Liver (tissue), 9 donors: ENCODE data around the gene PCNX3. TPM values are rescaled to one million over a fixed set of nuclear protein-coding genes. Genes with fewer than 3 reads are reported as not detected.

ENCODE experiments used
- DNase-seq: peaks from one replicate; pipeline ENCODE4 v3.0.0-alpha.2; 2017; ENCODE audit warnings: low spot score
- H3K27ac ChIP-seq, 2 donors: one replicate each; pipeline ENCODE4 v1.7.0; 2013; ENCODE audit warnings: inconsistent platforms in 2 of 2, low read length in 2 of 2, control low read depth in 1 of 2, low read depth in 1 of 2, mild to moderate bottlenecking in 1 of 2
- H3K27me3 ChIP-seq, 4 donors: one replicate each; pipeline versions ENCODE4 v1.6.1 to v1.7.0; 2013; ENCODE audit warnings: low read length in 3 of 4, inconsistent platforms in 1 of 4, mild to moderate bottlenecking in 1 of 4, moderate library complexity in 1 of 4; ENCODE audit not compliant: control insufficient read depth in 4 of 4, insufficient read depth in 4 of 4
- H3K36me3 ChIP-seq, 4 donors: one replicate each; pipeline versions ENCODE4 v1.6.1 to v1.7.0; 2013; ENCODE audit warnings: low read length in 3 of 4, mild to moderate bottlenecking in 3 of 4, low read depth in 1 of 4, moderate library complexity in 1 of 4; ENCODE audit not compliant: control insufficient read depth in 4 of 4, insufficient read depth in 3 of 4
- H3K4me1 ChIP-seq, 4 donors: one replicate each; pipeline versions ENCODE4 v1.6.1 to v1.7.0; 2013; ENCODE audit warnings: low read length in 3 of 4, mild to moderate bottlenecking in 3 of 4, moderate library complexity in 1 of 4; ENCODE audit not compliant: control insufficient read depth in 4 of 4, insufficient read depth in 4 of 4
- H3K4me3 ChIP-seq, 3 donors: one replicate each; pipeline versions ENCODE4 v1.6.1 to v1.7.0; 2013; ENCODE audit warnings: low read length in 3 of 3, control low read depth in 1 of 3, low read depth in 1 of 3, mild to moderate bottlenecking in 1 of 3
- H3K9ac ChIP-seq, 2 donors: one replicate each; pipeline ENCODE4 v1.7.0; 2013; ENCODE audit warnings: low read length in 2 of 2, mild to moderate bottlenecking in 2 of 2, moderate library complexity in 2 of 2, control low read depth in 1 of 2, low read depth in 1 of 2
- H3K9me3 ChIP-seq, 4 donors: one replicate each; pipeline versions ENCODE4 v1.6.1 to v1.7.0; 2013; ENCODE audit warnings: low read length in 3 of 4; ENCODE audit not compliant: control insufficient read depth in 4 of 4
- CTCF ChIP-seq: fragments of 150-350 bp; IDR thresholded peaks from 2 replicates; pipeline ENCODE4 v1.5.1; 2017; ENCODE audit warnings: improper control_type of control experiment, low read depth, low read length; ENCODE audit not compliant: missing input control
- FOXA1 ChIP-seq: IDR thresholded peaks from 2 replicates; pipeline ENCODE4 v1.6.1; 2016; ENCODE audit warnings: antibody characterized with exemption
- FOXA2 ChIP-seq: IDR thresholded peaks from 2 replicates; pipeline ENCODE4 v1.6.1; 2016; ENCODE audit warnings: antibody characterized with exemption
- NR2F2 ChIP-seq: IDR thresholded peaks from 2 replicates; pipeline ENCODE4 v1.6.1; 2016; ENCODE audit warnings: antibody characterized with exemption
- REST ChIP-seq: IDR thresholded peaks from 2 replicates; pipeline ENCODE4 v1.6.1; 2016; ENCODE audit warnings: antibody characterized with exemption, mild to moderate bottlenecking
- TAF1 ChIP-seq: conservative IDR thresholded peaks from 2 replicates; pipeline ENCODE4 v1.6.1; 2016; ENCODE audit warnings: antibody characterized with exemption, mild to moderate bottlenecking
- YY1 ChIP-seq: IDR thresholded peaks from 2 replicates; pipeline ENCODE4 v1.6.1; 2016; ENCODE audit warnings: antibody characterized with exemption, mild to moderate bottlenecking
- WGBS: extraction: QIAGEN DNeasy Blood & Tissue Kit; methylation state at CpG from one replicate; pipeline ENCODE4 v1.1.7; 2013; 5-methylcytosine and 5-hydroxymethylcytosine counted together
- polyA plus RNA-seq, 2 donors: library from polyadenylated mRNA; stranded (reverse) in 1 of 2; unstranded in 1 of 2; fragments of 200-250 nt in 1 of 2; fragments of >200 nt in 1 of 2; fragmentation: Nextera tagmentation in 1 of 2; extraction: Ambion mirVana in 1 of 2; gene quantifications; one replicate each; pipeline versions ENCODE4 v1.2.1 to v1.2.3, GENCODE V29; 2013 to 2015
- total RNA-seq, 2 donors: library from RNA; depleted of rRNA; stranded (reverse); fragments of >200 nt; gene quantifications; one replicate each; pipeline ENCODE4 v1.2.3, GENCODE V29; 2014
- donor health status: healthy.
- donor health status: healthy.
- donor health status: healthy.
- donor health status: healthy.
- donor health status: healthy.

PCNX3 gene
- total and polyA plus RNA-seq, 4 donors = 4.7 to 13.4 (median 12.1) TPM

GRCh38 chr11:65595543-65596281 is 19.9 kb upstream of the PCNX3 start, which contains the start of gene KCNK7:
Gene KCNK7, minus strand, starts transcription at chr11:65595800. Its CDS starts 28 bp downstream, at chr11:65595772.
- Histone ChIP-seq H3K9ac (no peak within 1 kb of the TSS), H3K4me3 (no peak within 1 kb of the TSS), H3K9me3 (no peaks in the 10 kb centered on the region), H3K4me1 (peaks cover 0 to 3% (median 0%) of the 10 kb centered on the region in 4 donors), H3K27ac (no peak within 1 kb of the TSS), H3K36me3 (peaks cover 0 to 26% (median 11%) of the 10 kb centered on the region in 4 donors), H3K27me3 (no peaks in the 10 kb centered on the region)
- 65% methylated on average over 12 of the region's 12 CpGs for WGBS
- DNase-seq = no peak
- TF ChIP-seq FOXA2 = no peak
- no peak for TF ChIP-seq YY1

- H3K36me3 ChIP-seq = peaks cover 0 to 29% (median 13%) of the 10 kb centered on the region in 4 donors
- 80% methylated on average over 6 of the region's 6 CpGs for WGBS
Observed at GRCh38 chr11:65596520-65596919, 19.1 kb upstream of the PCNX3 start.

GRCh38 chr11:65598258-65598699 is 17.3 kb upstream of the PCNX3 start:
- Histone ChIP-seq H3K27ac (no peak overlapping the region), H3K9ac (no peak overlapping the region), H3K27me3 (no peaks in the 10 kb centered on the region), H3K4me1 (no peaks in the 10 kb centered on the region), H3K4me3 (no peak overlapping the region), H3K36me3 (peaks cover 0 to 36% (median 15%) of the 10 kb centered on the region in 4 donors), H3K9me3 (no peaks in the 10 kb centered on the region)
- 93% methylated on average over 16 of the region's 16 CpGs for WGBS
- TF ChIP-seq FOXA1 (no peak), REST (no peak)
- no peak for DNase-seq

More at GRCh38 chr11:65596520-65596919, 19.1 kb upstream of the PCNX3 start:
- no peak overlapping the region for H3K27ac ChIP-seq
- peaks cover 0 to 3% (median 0%) of the 10 kb centered on the region in 4 donors for H3K4me1 ChIP-seq
- no peak for DNase-seq
- TF ChIP-seq CTCF = no peak
- TF ChIP-seq YY1 = no peak
- no peak for TF ChIP-seq NR2F2
- TF ChIP-seq TAF1 = no peak
- no peak overlapping the region for H3K4me3 ChIP-seq
- H3K9ac ChIP-seq = no peak overlapping the region
- no peaks in the 10 kb centered on the region for H3K9me3 ChIP-seq
- no peaks in the 10 kb centered on the region for H3K27me3 ChIP-seq
